SU-DHL-6 (cell line): ENCODE data around the gene ALG9.
A peak's percentile ranks its signal among the peaks of the same experiment; 100 is the strongest.

Experiments used
- H2AFZ ChIP-seq: fragments of 200-600 bp; sonication (generic); 2 replicates; pipeline ENCODE4 v1.6.1; 2014; ENCODE audit warnings: low read depth, mild to moderate bottlenecking, moderate library complexity, mixed read lengths, antibody characterized with exemption, low read length; ENCODE audit not compliant: severe bottlenecking
- H3F3A ChIP-seq: fragments of 200-600 bp; shearing (Covaris generic); 2 replicates; pipeline ENCODE4 v1.6.0; 2016; ENCODE audit warnings: antibody characterized with exemption, mild to moderate bottlenecking; ENCODE audit not compliant: insufficient read depth
- H3K27ac ChIP-seq: fragments of 200-600 bp; sonication (generic); 2 replicates; pipeline ENCODE4 v1.5.1; 2016; ENCODE audit warnings: low read depth, mild to moderate bottlenecking, low read length, moderate library complexity, mixed read lengths
- H3K27me3 ChIP-seq: fragments of 200-600 bp; sonication (generic), shearing (Covaris generic); 2 replicates; pipeline ENCODE4 v1.6.0; 2014; ENCODE audit warnings: mild to moderate bottlenecking, low read length
- H3K36me3 ChIP-seq: fragments of 200-600 bp; sonication (generic); 2 replicates; pipeline ENCODE4 v1.6.1; 2014; ENCODE audit warnings: mild to moderate bottlenecking, low read length, mixed read lengths
- H3K4me2 ChIP-seq: fragments of 300-600, 200-600 bp; shearing (Covaris generic), sonication (generic); 2 replicates; pipeline ENCODE4 v1.6.0; 2014; ENCODE audit warnings: low read length, low read depth, mild to moderate bottlenecking; ENCODE audit not compliant: poor library complexity, severe bottlenecking
- H3K4me3 ChIP-seq: fragments of 200-600 bp; sonication (generic); 2 replicates; pipeline ENCODE4 v1.5.1; 2014; ENCODE audit warnings: antibody characterized with exemption, low read length, mild to moderate bottlenecking, mixed read lengths; ENCODE audit not compliant: insufficient read depth, poor library complexity, severe bottlenecking
- H3K79me2 ChIP-seq: fragments of 200-600 bp; sonication (generic); 2 replicates; pipeline ENCODE4 v1.6.1; 2014; ENCODE audit warnings: mild to moderate bottlenecking, low read length, moderate library complexity; ENCODE audit not compliant: insufficient read depth
- H3K9ac ChIP-seq: fragments of 200-600 bp; sonication (generic); 2 replicates; pipeline ENCODE4 v1.7.0; 2014; ENCODE audit warnings: mild to moderate bottlenecking, low read length
- H3K9me2 ChIP-seq: fragments of 200-600 bp; sonication (generic); replicated peaks from 2 replicates; pipeline ENCODE4 v1.6.1; 2014; ENCODE audit warnings: low read length; ENCODE audit not compliant: insufficient read depth
- H3K9me3 ChIP-seq: fragments of 200-600 bp; sonication (generic); 2 replicates; pipeline ENCODE4 v1.6.1; 2014; ENCODE audit warnings: low read length, mixed read lengths; ENCODE audit not compliant: insufficient read depth
- H4K20me1 ChIP-seq: fragments of 200-600 bp; sonication (generic); 2 replicates; pipeline ENCODE4 v1.6.1; 2014; ENCODE audit warnings: low read depth, mild to moderate bottlenecking, antibody characterized with exemption, low read length, moderate library complexity, mixed read lengths
- EZH2phosphoT487 ChIP-seq: fragments of 200-600 bp; sonication (generic), shearing (Covaris generic); conservative IDR thresholded peaks from 2 replicates; pipeline ENCODE4 v1.6.1; 2018; ENCODE audit warnings: mild to moderate bottlenecking, antibody characterized with exemption, low read length, moderate library complexity, mixed read lengths
- TF ChIP-seq, protein P1 (sequence below): fragments of 200-600 bp; sonication (generic); IDR thresholded peaks from one replicate; pipeline ENCODE4 v1.5.1; 2017; ENCODE audit warnings: antibody characterized with exemption, mild to moderate bottlenecking, low read length, moderate library complexity; ENCODE audit not compliant: insufficient read depth, poor library complexity, severe bottlenecking

The ALG9 gene

DNA sequence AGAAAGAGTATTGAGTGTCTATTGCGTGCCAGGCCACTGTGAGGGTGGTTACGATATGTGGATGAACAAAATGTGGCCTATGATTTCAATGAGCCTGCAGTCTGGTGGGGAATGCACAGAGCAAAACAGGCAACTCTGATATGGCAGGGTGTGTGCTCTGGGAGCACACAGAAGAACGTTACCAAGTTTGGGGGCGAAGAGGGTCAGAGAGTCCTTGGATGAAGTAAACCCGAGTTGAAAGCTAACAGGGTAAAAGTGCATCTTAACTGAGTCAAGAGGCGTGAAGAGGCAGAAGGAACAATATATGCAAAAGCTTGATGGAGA is 8.2 kb upstream of the ALG9 start:
- Histone ChIP-seq H2AFZ (peak overlapping the region; percentile 87), H3K79me2 (0 out of 2 replicates have a peak, but pooled peaks cover 11% of the 10 kb centered on the region), H3K9me2 (no peaks in the 10 kb centered on the region), H3K27me3 (no peaks in the 10 kb centered on the region), H3F3A (peaks cover 4% of the 10 kb centered on the region), H3K4me3 (peak overlapping the region; percentile 83), H3K9me3 (no peaks in the 10 kb centered on the region), H3K27ac (peak overlapping the region; percentile 82), H4K20me1 (no peaks in the 10 kb centered on the region), H3K9ac (peak overlapping the region; percentile 79), H3K4me2 (peak overlapping the region; percentile 95), H3K36me3 (no peaks in the 10 kb centered on the region)
- TF ChIP-seq, protein P1, sequence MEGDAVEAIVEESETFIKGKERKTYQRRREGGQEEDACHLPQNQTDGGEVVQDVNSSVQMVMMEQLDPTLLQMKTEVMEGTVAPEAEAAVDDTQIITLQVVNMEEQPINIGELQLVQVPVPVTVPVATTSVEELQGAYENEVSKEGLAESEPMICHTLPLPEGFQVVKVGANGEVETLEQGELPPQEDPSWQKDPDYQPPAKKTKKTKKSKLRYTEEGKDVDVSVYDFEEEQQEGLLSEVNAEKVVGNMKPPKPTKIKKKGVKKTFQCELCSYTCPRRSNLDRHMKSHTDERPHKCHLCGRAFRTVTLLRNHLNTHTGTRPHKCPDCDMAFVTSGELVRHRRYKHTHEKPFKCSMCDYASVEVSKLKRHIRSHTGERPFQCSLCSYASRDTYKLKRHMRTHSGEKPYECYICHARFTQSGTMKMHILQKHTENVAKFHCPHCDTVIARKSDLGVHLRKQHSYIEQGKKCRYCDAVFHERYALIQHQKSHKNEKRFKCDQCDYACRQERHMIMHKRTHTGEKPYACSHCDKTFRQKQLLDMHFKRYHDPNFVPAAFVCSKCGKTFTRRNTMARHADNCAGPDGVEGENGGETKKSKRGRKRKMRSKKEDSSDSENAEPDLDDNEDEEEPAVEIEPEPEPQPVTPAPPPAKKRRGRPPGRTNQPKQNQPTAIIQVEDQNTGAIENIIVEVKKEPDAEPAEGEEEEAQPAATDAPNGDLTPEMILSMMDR, result no peak
- no peak for TF ChIP-seq EZH2phosphoT487

DNA sequence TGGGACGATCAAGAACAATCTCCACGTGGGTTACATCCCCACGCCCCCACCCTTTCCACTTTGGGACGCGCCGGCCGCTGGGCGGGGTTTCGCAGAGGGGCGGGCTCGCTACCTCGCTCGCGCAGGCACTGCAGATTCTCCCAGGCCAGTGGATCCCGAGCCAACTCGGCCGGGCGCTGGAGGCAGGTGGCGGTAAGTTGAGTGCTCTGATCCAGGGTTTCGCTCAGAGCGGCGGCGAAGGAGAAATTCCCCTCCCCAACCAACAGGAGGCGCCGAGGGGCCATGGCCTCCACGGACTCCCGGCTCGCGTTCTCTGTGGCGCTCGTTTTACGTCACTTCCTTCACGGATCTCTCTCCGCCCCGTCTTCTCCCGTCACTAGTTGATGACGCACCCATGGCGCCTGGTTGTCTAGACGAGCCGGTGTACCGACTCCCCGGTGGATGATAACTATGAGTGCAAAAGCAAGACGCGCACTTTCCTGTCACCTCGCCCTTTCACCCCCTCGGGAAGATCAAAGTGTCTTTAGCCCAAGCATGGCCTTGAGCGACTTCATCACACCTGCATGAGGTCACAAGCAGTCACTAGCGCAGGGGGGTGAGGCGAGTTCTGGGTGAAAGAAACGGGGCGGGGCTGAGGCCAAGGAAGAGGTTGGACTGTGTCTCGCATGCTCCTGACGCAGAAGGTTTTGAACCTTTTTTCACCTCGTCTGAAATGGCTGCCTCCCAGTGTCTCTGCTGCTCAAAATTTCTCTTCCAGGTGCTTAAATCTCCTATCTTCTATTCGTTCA is 7.7 kb upstream of the ALG9 start, which contains the start of the genes CFAP68 and FDXACB1:
Gene CFAP68, plus strand, starts transcription at position 693 of the 788 bp plus-strand sequence. Its CDS starts 20 bp downstream, at position 713.
Gene FDXACB1, minus strand, starts transcription at position 317 of the 788 bp plus-strand sequence. Its CDS starts 33 bp downstream, at position 284.
- peak within 1 kb of the TSS; percentile 79 for H3K9ac ChIP-seq
- H3K79me2 ChIP-seq, result 0 out of 2 replicates have a peak, but pooled peaks cover 11% of the 10 kb centered on the region
- no peaks in the 10 kb centered on the region for H3K9me3 ChIP-seq
- peak within 1 kb of the TSS; percentile 82 for H3K27ac ChIP-seq
- no peaks in the 10 kb centered on the region for H4K20me1 ChIP-seq
- peak within 1 kb of the TSS; percentile 95 for H3K4me2 ChIP-seq
- TF ChIP-seq EZH2phosphoT487, result no peak
- TF ChIP-seq, protein P1, result peak; percentile 93
- H3K27me3 ChIP-seq, result no peaks in the 10 kb centered on the region
- peak within 1 kb of the TSS; percentile 87 for H2AFZ ChIP-seq
- H3K4me3 ChIP-seq, result peak within 1 kb of the TSS; percentile 83
- peaks cover 4% of the 10 kb centered on the region for H3F3A ChIP-seq
- H3K36me3 ChIP-seq, result no peaks in the 10 kb centered on the region
- H3K9me2 ChIP-seq, result no peaks in the 10 kb centered on the region

DNA sequence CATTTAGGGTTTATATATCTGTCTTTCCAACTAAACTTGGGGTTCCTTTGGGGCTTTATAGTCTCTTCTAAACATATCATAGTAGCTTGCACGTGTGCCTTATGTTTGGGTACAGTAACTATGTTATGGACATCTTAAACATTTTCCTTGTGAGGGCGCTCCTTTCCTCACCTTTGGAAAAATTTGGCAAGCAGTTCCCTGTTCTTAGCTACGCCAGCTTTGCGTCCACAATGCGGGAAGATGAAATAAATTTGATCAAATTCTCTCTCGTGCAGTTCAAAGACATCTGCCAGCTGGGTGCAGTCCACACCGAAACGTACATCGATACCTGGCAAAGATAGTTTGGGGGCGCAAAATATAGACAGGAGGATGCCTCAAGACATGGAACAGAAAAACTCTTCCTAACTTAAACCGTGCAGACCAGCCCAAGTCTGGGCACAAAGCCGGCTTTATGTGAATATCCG is 7.0 kb upstream of the ALG9 start:
- H3K9ac ChIP-seq, result peak overlapping the region; percentile 79
- no peaks in the 10 kb centered on the region for H4K20me1 ChIP-seq
- H2AFZ ChIP-seq, result peak overlapping the region; percentile 87
- 0 out of 2 replicates have a peak, but pooled peaks cover 11% of the 10 kb centered on the region for H3K79me2 ChIP-seq
- H3K9me3 ChIP-seq, result no peaks in the 10 kb centered on the region
- H3K4me2 ChIP-seq, result peak overlapping the region; percentile 95
- H3K27me3 ChIP-seq, result no peaks in the 10 kb centered on the region
- H3F3A ChIP-seq, result peaks cover 4% of the 10 kb centered on the region
- peak overlapping the region; percentile 83 for H3K4me3 ChIP-seq
- no peak for TF ChIP-seq EZH2phosphoT487
- TF ChIP-seq, protein P1, result no peak
- no peaks in the 10 kb centered on the region for H3K9me2 ChIP-seq
- peak overlapping the region; percentile 82 for H3K27ac ChIP-seq
- no peaks in the 10 kb centered on the region for H3K36me3 ChIP-seq
